Breast epithelium (tissue), 3 donors: ENCODE results near the gene PTTG1IP2.

Experiments used
- POLR2A ChIP-seq: fragments of 450-650 bp; IDR thresholded peaks from one replicate; pipeline ENCODE4 v1.6.1; 2016; ENCODE audit warnings: antibody characterized with exemption, mild to moderate bottlenecking, moderate library complexity
- POLR2AphosphoS5 ChIP-seq, 3 donors: sonication (generic); formaldehyde crosslinking; IDR thresholded peaks; one replicate each; pipeline ENCODE4 v1.6.1; 2017; ENCODE audit warnings: antibody characterized with exemption in 3 of 3
- TF ChIP-seq, protein P1 (sequence below), 3 donors: fragments of 450-650 bp; IDR thresholded peaks; one replicate each; pipeline ENCODE4 v1.5.1; 2016 to 2017; ENCODE audit warnings: antibody characterized with exemption in 3 of 3, mild to moderate bottlenecking in 3 of 3, moderate library complexity in 3 of 3

DNA sequence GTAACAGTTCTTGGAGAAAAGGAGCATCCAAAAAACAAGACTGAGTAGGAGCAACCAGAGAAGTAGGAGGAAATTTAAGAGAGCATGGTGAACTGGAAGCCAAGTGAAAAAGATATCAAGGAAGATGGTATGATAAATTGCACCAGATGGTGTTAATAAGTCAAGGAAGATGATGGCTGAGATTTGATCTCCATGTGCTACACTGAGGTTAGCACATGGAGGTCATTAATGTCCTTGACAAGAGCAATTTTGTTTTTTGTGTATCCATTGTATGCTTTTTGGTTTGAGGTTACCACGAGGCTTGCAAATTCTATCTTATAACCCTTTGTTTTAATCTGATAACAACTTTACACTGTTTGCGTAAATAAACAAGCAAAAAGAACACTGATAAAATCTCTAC is 11.3 kb upstream of the PTTG1IP2 start:
- no peak for TF ChIP-seq POLR2A
- TF ChIP-seq, protein P1, sequence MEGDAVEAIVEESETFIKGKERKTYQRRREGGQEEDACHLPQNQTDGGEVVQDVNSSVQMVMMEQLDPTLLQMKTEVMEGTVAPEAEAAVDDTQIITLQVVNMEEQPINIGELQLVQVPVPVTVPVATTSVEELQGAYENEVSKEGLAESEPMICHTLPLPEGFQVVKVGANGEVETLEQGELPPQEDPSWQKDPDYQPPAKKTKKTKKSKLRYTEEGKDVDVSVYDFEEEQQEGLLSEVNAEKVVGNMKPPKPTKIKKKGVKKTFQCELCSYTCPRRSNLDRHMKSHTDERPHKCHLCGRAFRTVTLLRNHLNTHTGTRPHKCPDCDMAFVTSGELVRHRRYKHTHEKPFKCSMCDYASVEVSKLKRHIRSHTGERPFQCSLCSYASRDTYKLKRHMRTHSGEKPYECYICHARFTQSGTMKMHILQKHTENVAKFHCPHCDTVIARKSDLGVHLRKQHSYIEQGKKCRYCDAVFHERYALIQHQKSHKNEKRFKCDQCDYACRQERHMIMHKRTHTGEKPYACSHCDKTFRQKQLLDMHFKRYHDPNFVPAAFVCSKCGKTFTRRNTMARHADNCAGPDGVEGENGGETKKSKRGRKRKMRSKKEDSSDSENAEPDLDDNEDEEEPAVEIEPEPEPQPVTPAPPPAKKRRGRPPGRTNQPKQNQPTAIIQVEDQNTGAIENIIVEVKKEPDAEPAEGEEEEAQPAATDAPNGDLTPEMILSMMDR (IDR thresholded peaks at IDR 0.05) = no peak
- no peak for TF ChIP-seq POLR2AphosphoS5 (IDR thresholded peaks at IDR 0.05)
